Keratinocyte (primary cell): ENCODE measurements around the gene HIGD2A. TPM values are rescaled to one million over a fixed set of nuclear protein-coding genes. Genes with fewer than 3 reads are reported as not detected.

Experiments
- DNase-seq: peaks from one replicate; pipeline ENCODE4 v3.0.0-alpha.2; 2011; ENCODE audit warnings: low read depth, missing footprints, low spot score
- FAIRE-seq: peaks from 2 replicates; lab custom pipeline; 2011; peaks lifted over from hg19 to GRCh38; lab: Jason Lieb, UNC
- H2AFZ ChIP-seq: 2 replicates; pipeline ENCODE4 v1.6.0; 2012; ENCODE audit warnings: low read length, control low read depth, inconsistent platforms; ENCODE audit not compliant: control insufficient read depth
- H3K27ac ChIP-seq: 2 replicates; pipeline ENCODE4 v1.5.1; 2011; ENCODE audit warnings: low read length; ENCODE audit not compliant: control insufficient read depth, insufficient read depth
- H3K27me3 ChIP-seq: 3 replicates; pipeline ENCODE4 v1.6.0; 2011; ENCODE audit warnings: low read length; ENCODE audit not compliant: control insufficient read depth, insufficient read depth; ENCODE audit errors: extremely low read depth
- H3K36me3 ChIP-seq, 2 experiments: 2 replicates in 1 of 2; 3 replicates in 1 of 2; pipeline ENCODE4 v1.5.1; 2011; ENCODE audit warnings: low read length in 2 of 2, mild to moderate bottlenecking in 1 of 2; ENCODE audit not compliant: control insufficient read depth in 2 of 2, insufficient read depth in 2 of 2; ENCODE audit errors: extremely low read depth in 1 of 2
- H3K4me1 ChIP-seq: 3 replicates; pipeline ENCODE4 v1.5.1; 2011; ENCODE audit warnings: low read length; ENCODE audit not compliant: control insufficient read depth, insufficient read depth; ENCODE audit errors: extremely low read depth
- H3K4me2 ChIP-seq: 3 replicates; pipeline ENCODE4 v1.6.0; 2011; ENCODE audit warnings: low read depth, low read length; ENCODE audit not compliant: control insufficient read depth, insufficient read depth; ENCODE audit errors: extremely low read depth
- H3K4me3 ChIP-seq, 3 experiments: fragments of 200-600 bp in 1 of 3; sonication (generic) in 1 of 3; 2 replicates in 2 of 3; 3 replicates in 1 of 3; pipeline ENCODE4 v1.5.1; 2011 to 2016; ENCODE audit warnings: low read length in 3 of 3, mild to moderate bottlenecking in 3 of 3, control low read depth in 2 of 3, inconsistent platforms in 1 of 3, low read depth in 1 of 3, mixed read lengths in 1 of 3, mixed run types in 1 of 3, moderate library complexity in 1 of 3; ENCODE audit not compliant: control insufficient read depth in 2 of 3, insufficient read depth in 2 of 3; ENCODE audit errors: extremely low read depth in 1 of 3
- H3K79me2 ChIP-seq: 2 replicates; pipeline ENCODE4 v1.6.0; 2012; ENCODE audit warnings: low read length; ENCODE audit not compliant: control insufficient read depth, insufficient read depth
- H3K9ac ChIP-seq: 3 replicates; pipeline ENCODE4 v1.6.0; 2011; ENCODE audit warnings: low read length; ENCODE audit not compliant: control insufficient read depth, insufficient read depth; ENCODE audit errors: extremely low read depth
- H3K9me1 ChIP-seq: 3 replicates; pipeline ENCODE4 v1.6.0; 2011; ENCODE audit warnings: low read length; ENCODE audit not compliant: control insufficient read depth, insufficient read depth; ENCODE audit errors: extremely low read depth
- H3K9me3 ChIP-seq: 2 replicates; pipeline ENCODE4 v1.5.1; 2012; ENCODE audit warnings: low read depth, low read length; ENCODE audit not compliant: control insufficient read depth
- H4K20me1 ChIP-seq: 3 replicates; pipeline ENCODE4 v1.6.0; 2011; ENCODE audit warnings: low read length; ENCODE audit not compliant: control insufficient read depth, insufficient read depth; ENCODE audit errors: extremely low read depth
- CTCF ChIP-seq, 3 experiments: IDR thresholded peaks in 1 of 3; conservative IDR thresholded peaks in 1 of 3; optimal IDR thresholded peaks in 1 of 3; 2 replicates in 2 of 3; 3 replicates in 1 of 3; pipeline versions ENCODE3 to v1.5.1; 2011; ENCODE audit warnings: low read length in 3 of 3, mild to moderate bottlenecking in 3 of 3, moderate library complexity in 2 of 3, control low read depth in 1 of 3, inconsistent platforms in 1 of 3; ENCODE audit not compliant: insufficient read depth in 2 of 3; ENCODE audit errors: extremely low read depth in 1 of 3
- EZH2 ChIP-seq: IDR thresholded peaks from one replicate; pipeline ENCODE4 v1.6.1; 2012; ENCODE audit warnings: inconsistent platforms, mild to moderate bottlenecking, low read length, moderate library complexity
- dilution Hi-C: fragments of 300-500 bp; cut with MboI; formaldehyde crosslinking; loops from one replicate; pipeline ENCODE4 v1.7.0; 2020; ENCODE audit warnings: low sequenced_read_pairs; ENCODE audit not compliant: extremely low pct_ligation_motif_present
- polyA plus RNA-seq, 5 experiments: library from polyadenylated mRNA; depleted of rRNA in 3 of 5; stranded (reverse) in 3 of 5; stranded (forward) in 1 of 5; unstranded in 1 of 5; fragments of >200 nt; gene quantifications; 1 replicate in 1 of 5; 2 replicates in 3 of 5; 3 replicates in 1 of 5; pipeline versions ENCODE4 v1.2.1 to v1.2.3, GENCODE V29; 2011 to 2012; ENCODE audit warnings: missing spikeins in 2 of 5, low read depth in 1 of 5, low replicate concordance in 1 of 5

The HIGD2A gene
- polyA plus RNA-seq, 1 donor (not counting 4 experiments of a cell fraction or from before 2014, with no cell fraction given): 74.6 TPM

- no peak for FAIRE-seq
- H2AFZ ChIP-seq: no peak overlapping the region
Measured at GRCh38 chr5:176426876-176427275, 38.3 kb downstream of the HIGD2A start.

GRCh38 chr5:176427971-176428370, 39.4 kb downstream of the HIGD2A start:
- DNase-seq: no peak
- no peak overlapping the region for H3K4me2 ChIP-seq
- no peaks in the 10 kb centered on the region for H3K27me3 ChIP-seq
- TF ChIP-seq EZH2 (no peak), CTCF (optimal IDR thresholded peaks at IDR 0.05 in 1 of 3, IDR thresholded peaks at IDR 0.05 in 1 of 3, conservative IDR thresholded peaks at IDR 0.05 in 1 of 3; ENCODE audit: extremely low read depth in 1 of 3, insufficient read depth in 2 of 3, low read length in 3 of 3) (no peak)
- H2AFZ ChIP-seq: no peak overlapping the region
- FAIRE-seq: no peak
- H3K4me1 ChIP-seq: no peaks in the 10 kb centered on the region
- H3K9me3 ChIP-seq: no peaks in the 10 kb centered on the region
- H3K9me1 ChIP-seq: no peaks in the 10 kb centered on the region
- no peaks in the 10 kb centered on the region for H3K36me3 ChIP-seq
- no peak overlapping the region for H3K9ac ChIP-seq
- dilution Hi-C loops: no loop called here
- no peak overlapping the region for H3K27ac ChIP-seq
- H4K20me1 ChIP-seq: no peaks in the 10 kb centered on the region
- H3K79me2 ChIP-seq: no peaks in the 10 kb centered on the region
- H3K4me3 ChIP-seq: no peak overlapping the region

More at GRCh38 chr5:176426876-176427275, 38.3 kb downstream of the HIGD2A start:
- no peak overlapping the region for H3K27ac ChIP-seq
- no peaks in the 10 kb centered on the region for H3K9me1 ChIP-seq
- H3K79me2 ChIP-seq: no peaks in the 10 kb centered on the region
- no peaks in the 10 kb centered on the region for H3K36me3 ChIP-seq
- H3K4me2 ChIP-seq: no peak overlapping the region
- H3K9ac ChIP-seq: no peak overlapping the region
- dilution Hi-C loops: no loop called here
- no peaks in the 10 kb centered on the region for H3K27me3 ChIP-seq
- H3K9me3 ChIP-seq: no peaks in the 10 kb centered on the region
- TF ChIP-seq CTCF (optimal IDR thresholded peaks at IDR 0.05 in 1 of 3, IDR thresholded peaks at IDR 0.05 in 1 of 3, conservative IDR thresholded peaks at IDR 0.05 in 1 of 3; ENCODE audit: extremely low read depth in 1 of 3, insufficient read depth in 2 of 3, low read length in 3 of 3) (no peak), EZH2 (no peak)
- no peaks in the 10 kb centered on the region for H3K4me1 ChIP-seq
- H4K20me1 ChIP-seq: no peaks in the 10 kb centered on the region
- no peak overlapping the region for H3K4me3 ChIP-seq
- no peak for DNase-seq
